IPS DF 4.7 (cell line): ENCODE data around the gene TMEM120B.

ENCODE experiments used
- DNase-seq: peaks from one replicate; pipeline ENCODE4 v3.0.0-alpha.2; 2013; ENCODE audit warnings: low spot score; ENCODE audit errors: extremely low read depth

The TMEM120B gene

GRCh38 chr12:121815263-121815662 is 102.7 kb downstream of the TMEM120B start:
- DNase-seq: no peak

- no peak for DNase-seq
Observed at GRCh38 chr12:121816925-121817647, 104.5 kb downstream of the TMEM120B start.

GRCh38 chr12:121817648-121818043 is 105.1 kb downstream of the TMEM120B start:
- DNase-seq: no peak

- DNase-seq: no peak
Observed at GRCh38 chr12:121819212-121819949, 106.8 kb downstream of the TMEM120B start.

- DNase-seq: no peak
Observed at GRCh38 chr12:121820056-121820455, 107.5 kb downstream of the TMEM120B start.

- no peak for DNase-seq
Observed at GRCh38 chr12:121822393-121823100, 110.0 kb downstream of the TMEM120B start.

- no peak for DNase-seq
Observed at GRCh38 chr12:121823101-121823726, 110.7 kb downstream of the TMEM120B start.

- no peak for DNase-seq
Observed at GRCh38 chr12:121823727-121824115, 111.2 kb downstream of the TMEM120B start.

- DNase-seq: no peak
Observed at GRCh38 chr12:121825041-121825523, 112.5 kb downstream of the TMEM120B start.

GRCh38 chr12:121826318-121827150 is 114.0 kb downstream of the TMEM120B start:
- DNase-seq: no peak

- no peak for DNase-seq
Observed at GRCh38 chr12:121827351-121828099, 115.0 kb downstream of the TMEM120B start.

GRCh38 chr12:121828306-121828705 is 115.8 kb downstream of the TMEM120B start:
- no peak for DNase-seq

- DNase-seq: no peak
Observed at GRCh38 chr12:121828826-121829225, 116.3 kb downstream of the TMEM120B start.

GRCh38 chr12:121829250-121829918 is 116.8 kb downstream of the TMEM120B start:
- no peak for DNase-seq

- DNase-seq: no peak
Observed at GRCh38 chr12:121830134-121830533, 117.6 kb downstream of the TMEM120B start.

- no peak for DNase-seq
Observed at GRCh38 chr12:121830588-121831265, 118.2 kb downstream of the TMEM120B start.
